HG03378 (cell line): Measurements from ENCODE around the gene PHPT1.

Experiments used
- ATAC-seq: cut with Tn5 transposase; IDR thresholded peaks from one replicate; pipeline ENCODE4 v1.9.1; 2021; ENCODE audit warnings: mild to moderate bottlenecking, moderate library complexity; ENCODE audit not compliant: unreplicated experiment

Gene PHPT1

GRCh38 chr9:136847088-136847825 is 2.0 kb upstream of the PHPT1 start:
- no peak for ATAC-seq

DNA sequence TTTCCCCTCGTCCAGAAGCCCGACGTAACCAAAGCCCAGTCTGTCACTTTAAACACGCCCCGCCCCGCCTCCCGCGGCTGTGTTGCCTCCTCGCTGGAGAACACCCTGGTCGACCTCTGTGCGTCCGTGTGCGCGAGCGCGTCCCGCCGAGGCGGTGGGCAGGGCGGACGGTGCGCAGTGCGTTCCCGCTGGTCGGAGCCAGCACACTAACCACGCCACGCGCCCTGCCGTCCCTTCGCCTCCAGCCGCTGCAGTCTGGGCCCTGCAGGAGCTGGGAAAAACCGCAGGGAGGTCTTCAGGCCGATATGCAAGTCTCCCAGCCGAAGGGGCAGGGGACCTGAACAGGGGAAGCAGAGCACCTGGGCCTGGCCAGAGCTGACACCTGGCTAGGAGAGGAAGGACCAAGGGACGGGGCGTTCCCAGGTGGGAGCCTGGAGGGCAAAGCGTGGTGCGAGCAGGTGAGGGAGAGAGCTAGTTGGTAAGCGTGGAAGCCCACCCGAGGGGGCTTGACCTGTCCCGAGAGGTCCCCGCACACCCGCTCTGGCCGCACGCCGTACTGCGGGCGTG is 1.3 kb upstream of the PHPT1 start:
- ATAC-seq, result no peak

- ATAC-seq, result no peak
These were observed 694 bp upstream of the PHPT1 start for GRCh38 chr9:136848393-136849037.

- ATAC-seq, result no peak
These were observed 1.0 kb downstream of the PHPT1 start for GRCh38 chr9:136849960-136850865.

DNA sequence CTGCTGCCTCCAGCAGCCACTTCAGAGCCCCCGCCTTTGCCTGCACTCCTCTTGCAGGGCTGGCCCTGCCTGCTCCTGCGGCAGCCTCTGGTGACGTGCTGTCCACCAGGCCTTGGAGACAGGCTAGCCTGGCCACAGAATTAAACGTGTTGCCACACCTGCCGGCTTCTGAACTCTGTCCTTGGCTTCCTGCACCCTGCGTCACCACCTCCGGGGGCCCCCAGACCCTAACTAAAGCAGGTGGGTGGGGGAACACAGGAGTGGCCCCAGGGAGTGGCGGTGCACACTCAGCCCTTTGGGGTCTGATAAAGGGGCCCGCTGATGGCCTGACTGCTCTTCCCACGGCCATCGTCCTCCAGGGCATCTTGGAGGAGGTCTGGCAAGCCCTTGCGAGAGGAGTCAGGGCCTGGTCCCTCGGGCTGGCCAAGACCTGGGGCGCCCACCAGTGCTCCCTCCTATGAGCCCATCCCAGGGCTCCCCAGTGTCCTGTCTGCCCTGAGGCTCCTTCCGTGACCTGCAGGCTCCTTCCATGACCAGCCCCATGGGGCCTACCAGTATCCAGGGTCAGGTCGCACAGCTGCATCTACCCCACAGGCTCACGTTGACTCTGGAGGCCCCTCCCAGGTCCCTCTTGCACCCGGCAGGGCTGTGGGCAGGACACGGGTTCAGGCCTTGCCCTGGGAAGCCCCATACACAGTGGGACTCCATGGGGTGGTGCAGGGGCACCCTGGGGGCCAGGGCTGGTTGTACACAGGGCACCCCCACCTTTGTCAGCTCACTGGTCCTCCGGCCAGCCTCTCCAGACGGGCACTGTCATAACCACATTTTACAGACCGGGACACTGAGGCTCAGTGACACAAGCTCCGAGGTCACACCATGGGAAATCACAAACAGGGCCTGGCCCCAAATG is 1.9 kb downstream of the PHPT1 start:
- no peak for ATAC-seq

DNA sequence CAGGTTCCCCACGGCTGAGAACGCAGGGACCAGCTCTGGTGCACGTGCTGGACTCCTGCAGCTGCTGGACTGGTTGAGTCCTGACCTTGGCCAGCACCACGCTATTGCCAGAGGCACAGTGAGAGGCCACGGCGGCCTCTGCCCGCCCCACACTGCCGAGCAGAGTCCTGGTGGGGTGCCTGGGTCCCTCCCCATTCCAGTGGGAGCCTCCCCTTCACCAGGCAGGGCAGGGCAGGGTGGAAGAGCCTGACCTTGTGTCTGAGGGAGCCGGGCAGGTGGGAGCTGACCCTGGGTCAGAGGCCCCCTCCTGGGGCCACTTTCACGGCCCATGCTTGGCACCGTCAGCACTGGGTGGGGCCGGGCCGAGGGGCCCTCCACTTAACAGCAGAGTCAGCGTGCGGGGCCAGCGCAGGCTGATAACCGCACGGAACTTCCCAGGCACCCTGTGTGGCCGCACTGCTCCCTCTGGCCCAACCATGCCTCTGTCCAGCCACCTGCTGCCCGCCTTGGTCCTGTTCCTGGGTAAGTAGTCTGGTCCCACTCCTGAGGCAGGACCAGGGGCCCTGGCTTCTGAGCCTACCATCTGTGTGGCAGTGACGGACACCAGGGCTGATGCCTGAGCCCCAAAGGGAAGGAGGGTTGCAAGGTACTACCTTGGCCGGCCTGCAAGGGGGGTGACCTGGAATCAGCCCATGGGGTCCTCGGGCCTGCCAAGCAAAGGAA is 2.9 kb downstream of the PHPT1 start, which contains the start of gene MAMDC4:
Gene MAMDC4 (plus strand): TSS at position 406 of the 723 bp plus-strand sequence. CDS start 71 bp downstream, at position 477.
- ATAC-seq, result no peak

- no peak for ATAC-seq
These were observed 3.7 kb downstream of the PHPT1 start for GRCh38 chr9:136852664-136853595.

- ATAC-seq, result no peak
These were observed 4.4 kb downstream of the PHPT1 start for GRCh38 chr9:136853596-136854112.

DNA sequence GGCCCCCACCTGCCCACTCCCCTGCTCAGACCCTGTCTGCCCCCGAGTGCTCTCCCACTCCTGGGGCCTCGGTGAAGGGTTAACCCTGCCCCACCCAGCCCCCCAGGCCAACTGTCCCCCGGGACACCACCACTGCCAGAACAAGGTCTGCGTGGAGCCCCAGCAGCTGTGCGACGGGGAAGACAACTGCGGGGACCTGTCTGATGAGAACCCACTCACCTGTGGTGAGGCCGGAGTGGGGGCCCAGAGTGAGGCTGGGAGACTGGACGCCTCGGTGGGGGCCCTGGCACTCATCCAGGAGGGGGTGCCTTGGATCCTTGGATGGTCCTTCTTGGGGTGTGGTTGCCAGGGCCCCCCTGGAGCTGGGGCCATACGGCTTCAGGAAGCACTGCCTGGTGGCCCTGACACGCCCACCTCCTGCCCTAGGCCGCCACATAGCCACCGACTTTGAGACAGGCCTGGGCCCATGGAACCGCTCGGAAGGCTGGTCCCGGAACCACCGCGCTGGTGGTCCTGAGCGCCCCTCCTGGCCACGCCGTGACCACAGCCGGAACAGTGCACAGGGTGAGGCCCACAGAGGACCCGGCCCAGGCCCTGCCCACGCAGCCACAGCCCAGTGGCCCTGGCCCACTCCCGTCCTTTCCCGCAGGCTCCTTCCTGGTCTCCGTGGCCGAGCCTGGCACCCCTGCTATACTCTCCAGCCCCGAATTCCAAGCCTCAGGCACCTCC is 5.1 kb downstream of the PHPT1 start:
- ATAC-seq, result no peak

- no peak for ATAC-seq
These were observed 5.7 kb downstream of the PHPT1 start for GRCh38 chr9:136854842-136855460.

DNA sequence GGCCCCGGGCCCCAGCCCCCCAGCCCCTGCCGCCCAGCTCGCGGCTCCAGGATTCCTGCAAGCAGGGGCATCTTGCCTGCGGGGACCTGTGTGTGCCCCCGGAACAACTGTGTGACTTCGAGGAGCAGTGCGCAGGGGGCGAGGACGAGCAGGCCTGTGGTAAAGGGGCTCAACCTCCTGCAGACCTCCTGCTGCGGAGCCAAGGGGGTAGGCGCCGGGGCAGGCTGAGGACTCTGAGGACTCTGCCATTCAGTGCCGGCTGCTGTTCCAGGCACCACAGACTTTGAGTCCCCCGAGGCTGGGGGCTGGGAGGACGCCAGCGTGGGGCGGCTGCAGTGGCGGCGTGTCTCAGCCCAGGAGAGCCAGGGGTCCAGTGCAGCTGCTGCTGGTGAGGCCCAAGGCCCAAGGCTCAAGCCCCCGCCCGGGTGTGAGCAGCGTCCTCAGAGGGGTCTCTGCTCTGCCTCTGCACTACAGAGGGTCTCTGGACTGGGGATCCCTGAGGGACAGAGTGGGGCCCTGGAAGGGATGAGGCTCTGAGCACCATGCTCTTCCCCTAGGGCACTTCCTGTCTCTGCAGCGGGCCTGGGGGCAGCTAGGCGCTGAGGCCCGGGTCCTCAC is 6.4 kb downstream of the PHPT1 start:
- no peak for ATAC-seq

DNA sequence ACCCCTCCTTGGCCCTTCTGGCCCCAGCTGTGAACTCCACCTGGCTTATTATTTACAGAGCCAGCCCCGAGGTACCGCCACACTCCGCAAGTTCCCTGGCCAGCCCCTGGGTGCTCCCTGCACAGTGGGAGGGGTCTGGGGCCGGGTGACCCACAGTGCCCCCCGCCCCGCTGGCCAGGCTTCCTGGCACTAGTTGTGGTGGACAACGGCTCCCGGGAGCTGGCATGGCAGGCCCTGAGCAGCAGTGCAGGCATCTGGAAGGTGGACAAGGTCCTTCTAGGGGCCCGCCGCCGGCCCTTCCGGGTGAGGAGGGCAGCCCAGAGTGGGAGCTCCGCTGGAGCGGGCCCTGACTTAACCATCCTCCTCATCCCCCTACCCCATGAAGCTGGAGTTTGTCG is 6.9 kb downstream of the PHPT1 start:
- no peak for ATAC-seq

DNA sequence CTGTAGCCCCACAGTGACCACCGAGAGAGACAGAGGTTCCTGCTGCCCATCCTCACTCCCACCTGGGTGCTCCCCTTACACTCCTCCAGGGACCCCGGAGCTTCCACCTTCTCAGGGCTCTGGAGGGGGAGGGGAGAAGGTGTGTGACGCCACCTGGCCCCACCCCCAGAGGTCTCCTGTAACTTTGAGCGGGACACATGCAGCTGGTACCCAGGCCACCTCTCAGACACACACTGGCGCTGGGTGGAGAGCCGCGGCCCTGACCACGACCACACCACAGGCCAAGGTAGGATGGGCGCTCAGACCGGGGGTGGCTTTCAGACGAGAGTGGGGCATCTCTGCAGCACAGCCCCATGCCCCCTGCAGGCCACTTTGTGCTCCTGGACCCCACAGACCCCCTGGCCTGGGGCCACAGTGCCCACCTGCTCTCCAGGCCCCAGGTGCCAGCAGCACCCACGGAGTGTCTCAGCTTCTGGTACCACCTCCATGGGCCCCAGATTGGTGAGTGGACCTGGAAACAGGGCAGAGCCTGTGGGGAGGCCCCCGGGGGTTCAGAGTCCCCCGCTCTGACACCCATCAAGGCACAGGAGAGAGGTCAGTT is 7.4 kb downstream of the PHPT1 start:
- no peak for ATAC-seq

GRCh38 chr9:136857166-136857565 is 8.0 kb downstream of the PHPT1 start:
- ATAC-seq, result no peak

DNA sequence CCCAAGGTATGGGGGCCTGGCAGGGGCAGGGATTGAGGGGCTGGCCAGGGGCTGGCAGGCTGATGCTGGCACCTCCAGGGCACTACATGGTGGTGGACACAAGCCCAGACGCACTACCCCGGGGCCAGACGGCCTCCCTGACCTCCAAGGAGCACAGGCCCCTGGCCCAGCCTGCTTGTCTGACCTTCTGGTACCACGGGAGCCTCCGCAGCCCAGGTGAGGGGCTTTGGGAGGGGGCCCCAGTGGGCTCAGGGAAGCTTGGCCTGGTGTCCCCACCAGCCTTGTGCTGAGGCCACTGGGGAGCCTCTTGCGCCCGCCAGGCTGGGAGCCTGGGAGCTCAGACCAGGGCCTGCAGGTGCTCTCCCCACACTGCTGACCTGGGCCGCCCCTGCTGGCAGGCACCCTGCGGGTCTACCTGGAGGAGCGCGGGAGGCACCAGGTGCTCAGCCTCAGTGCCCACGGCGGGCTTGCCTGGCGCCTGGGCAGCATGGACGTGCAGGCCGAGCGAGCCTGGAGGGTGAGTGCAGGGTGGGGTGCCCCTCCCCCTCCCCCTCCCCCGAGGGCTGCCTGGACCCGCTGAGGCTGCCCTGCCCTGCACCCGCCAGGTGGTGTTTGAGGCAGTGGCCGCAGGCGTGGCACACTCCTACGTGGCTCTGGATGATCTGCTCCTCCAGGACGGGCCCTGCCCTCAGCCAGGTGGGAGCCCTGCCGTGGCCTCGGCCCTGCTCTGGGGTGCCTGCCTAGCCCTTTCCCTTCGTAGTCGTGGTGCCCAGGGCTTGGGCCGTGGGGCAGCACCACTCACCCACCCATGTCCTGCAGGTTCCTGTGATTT is 8.6 kb downstream of the PHPT1 start:
- ATAC-seq, result no peak
